IMR-90 (cell line): Measurements from ENCODE around the gene SNAP91. TPM values are rescaled to one million over a fixed set of nuclear protein-coding genes. Genes with fewer than 3 reads are reported as not detected.
"Not testable (repeated sequence)": the region's sequence is repeated elsewhere in the genome, so short reads cannot be mapped to it uniquely, and the experiment has no call there.

Experiments used
- ATAC-seq: fragments of 200-7000 bp; cut with Tn5 transposase; 2 replicates; pipeline ENCODE4 v1.9.1; 2020; ENCODE audit warnings: low read depth, mild to moderate bottlenecking, moderate library complexity
- BruUV-seq: library from RNA; stranded (reverse); fragments of 400-500 nt; replicated peaks from 2 replicates; lab custom pipeline; 2021; lab: Mats Ljungman, UMichigan
- CTCF ChIA-PET: fragments of 300-600 bp; formaldehyde crosslinking; extraction: SDS; loops from one replicate; lab custom pipeline; 2021; ENCODE audit warnings: antibody characterized with exemption; lab: Yijun Ruan, JAX
- POLR2A ChIA-PET: fragments of 300-600 bp; sonication (Branson Sonifier 250); formaldehyde crosslinking; loops from one replicate; lab custom pipeline; 2022; ENCODE audit warnings: antibody characterized with exemption; ENCODE audit not compliant: unreplicated experiment; lab: Charles Lee
- DNase-seq: peaks from one replicate; pipeline ENCODE4 v3.0.0; 2013
- H2AFZ ChIP-seq: replicated peaks from 2 replicates; pipeline ENCODE3; 2013; ENCODE audit warnings: low read length, mild to moderate bottlenecking; ENCODE audit not compliant: poor library complexity
- H2AK5ac ChIP-seq: 2 replicates; pipeline ENCODE4 v1.6.1; 2013; ENCODE audit warnings: low read depth, low read length, inconsistent platforms
- H2AK9ac ChIP-seq: replicated peaks from 2 replicates; pipeline ENCODE3; 2013; ENCODE audit warnings: mild to moderate bottlenecking, low read depth, low read length, moderate library complexity; ENCODE audit not compliant: poor library complexity
- H2BK120ac ChIP-seq: 2 replicates; pipeline ENCODE4 v1.6.1; 2013; ENCODE audit warnings: low read depth, low read length, inconsistent platforms
- H2BK15ac ChIP-seq: 3 replicates; pipeline ENCODE4 v1.6.1; 2013; ENCODE audit warnings: low read depth, low read length, inconsistent platforms
- H2BK20ac ChIP-seq: 2 replicates; pipeline ENCODE4 v1.6.1; 2013; ENCODE audit warnings: low read depth, mild to moderate bottlenecking, inconsistent platforms, low read length, moderate library complexity
- H2BK5ac ChIP-seq: 2 replicates; pipeline ENCODE4 v1.6.1; 2013; ENCODE audit warnings: mild to moderate bottlenecking, low read depth, low read length, inconsistent platforms; ENCODE audit not compliant: poor library complexity, severe bottlenecking
- H3K14ac ChIP-seq: replicated peaks from 2 replicates; pipeline ENCODE4 v1.6.1; 2013; ENCODE audit warnings: low read depth, low read length, inconsistent platforms
- H3K18ac ChIP-seq: 2 replicates; pipeline ENCODE4 v1.6.1; 2013; ENCODE audit warnings: low read depth, low read length, control low read depth
- H3K23ac ChIP-seq: 2 replicates; pipeline ENCODE4 v1.6.1; 2013; ENCODE audit warnings: low read depth, low read length, inconsistent platforms
- H3K27ac ChIP-seq: 2 replicates; pipeline ENCODE4 v1.5.1; 2013; ENCODE audit warnings: mild to moderate bottlenecking, control low read depth, low read length; ENCODE audit not compliant: insufficient read depth
- H3K27me3 ChIP-seq: 2 replicates; pipeline ENCODE4 v1.6.1; 2013; ENCODE audit warnings: low read length; ENCODE audit not compliant: control insufficient read depth, insufficient read depth
- H3K36me3 ChIP-seq: 2 replicates; pipeline ENCODE4 v1.6.1; 2013; ENCODE audit warnings: low read length, mixed read lengths; ENCODE audit not compliant: control insufficient read depth, insufficient read depth
- H3K4ac ChIP-seq: 2 replicates; pipeline ENCODE4 v1.6.1; 2013; ENCODE audit warnings: low read depth, low read length, inconsistent platforms
- H3K4me1 ChIP-seq: 2 replicates; pipeline ENCODE4 v1.6.1; 2013; ENCODE audit warnings: low read length, mixed read lengths; ENCODE audit not compliant: control insufficient read depth, insufficient read depth
- H3K4me2 ChIP-seq: 2 replicates; pipeline ENCODE4 v1.6.1; 2013; ENCODE audit warnings: low read depth, mild to moderate bottlenecking, control low read depth, low read length, moderate library complexity
- H3K4me3 ChIP-seq: 2 replicates; pipeline ENCODE4 v1.5.1; 2013; ENCODE audit warnings: low read depth, mild to moderate bottlenecking, control low read depth, low read length, moderate library complexity; ENCODE audit not compliant: insufficient read depth
- H3K56ac ChIP-seq: 2 replicates; pipeline ENCODE4 v1.6.1; 2013; ENCODE audit warnings: low read length, inconsistent platforms; ENCODE audit not compliant: insufficient read depth; ENCODE audit errors: extremely low read depth
- H3K79me1 ChIP-seq, 2 experiments: 2 replicates each; pipeline ENCODE4 v1.6.1; 2013; ENCODE audit warnings: low read length in 2 of 2, inconsistent platforms in 1 of 2, low read depth in 1 of 2
- H3K9ac ChIP-seq: 2 replicates; pipeline ENCODE4 v1.6.1; 2013; ENCODE audit warnings: low read depth, low read length, control low read depth
- H3K9me1 ChIP-seq: 2 replicates; pipeline ENCODE4 v1.6.1; 2013; ENCODE audit warnings: low read length, inconsistent platforms; ENCODE audit not compliant: insufficient read depth
- H3K9me3 ChIP-seq: 2 replicates; pipeline ENCODE4 v1.6.1; 2013; ENCODE audit warnings: low read length; ENCODE audit not compliant: control insufficient read depth, insufficient read depth
- H4K20me1 ChIP-seq: 2 replicates; pipeline ENCODE4 v1.6.1; 2013; ENCODE audit warnings: low read length, inconsistent platforms; ENCODE audit not compliant: insufficient read depth
- H4K5ac ChIP-seq: 2 replicates; pipeline ENCODE4 v1.6.1; 2013; ENCODE audit warnings: mild to moderate bottlenecking, low read depth, low read length, control low read depth
- H4K8ac ChIP-seq, 2 experiments: 2 replicates each; pipeline ENCODE4 v1.6.1; 2013; ENCODE audit warnings: low read depth in 2 of 2, low read length in 2 of 2, control low read depth in 1 of 2, inconsistent platforms in 1 of 2
- H4K91ac ChIP-seq: 2 replicates; pipeline ENCODE4 v1.6.1; 2013; ENCODE audit warnings: low read depth, low read length, inconsistent platforms; ENCODE audit not compliant: insufficient read depth
- WGBS, 2 experiments: methylation state at CpG; one replicate each; pipeline versions ENCODE4 v1.1.5 to v1.1.7; 2013; ENCODE audit warnings: missing lambda C conversion rate in 2 of 2; ENCODE audit not compliant: insufficient read length in 1 of 2; ENCODE audit errors: extremely low coverage in 2 of 2; 5-methylcytosine and 5-hydroxymethylcytosine counted together
- dilution Hi-C: fragments of 300-500 bp; cut with HindIII; formaldehyde crosslinking; loops from one replicate; pipeline ENCODE4 v1.14.3; 2018; ENCODE audit warnings: low sequenced_read_pairs; ENCODE audit not compliant: unreplicated experiment
- in situ Hi-C: fragments of 300-500 bp; cut with MboI; formaldehyde crosslinking; loops from 3 replicates; pipeline ENCODE4 v1.14.3; 2019; ENCODE audit warnings: low sequenced_read_pairs, inconsistent platforms, mixed read lengths
- intact Hi-C: fragments of 100-400 bp; cut with micrococcal nuclease; formaldehyde crosslinking; loops from 2 replicates; pipeline ENCODE4 v1.10.0; 2022
- polyA plus RNA-seq, 3 experiments: library from polyadenylated mRNA; depleted of rRNA; stranded (reverse); fragments of >200 nt; gene quantifications; 2 replicates each; pipeline ENCODE4 v1.2.3, GENCODE V29; 2012; ENCODE audit warnings: low replicate concordance in 1 of 3
- total RNA-seq: library from RNA; depleted of rRNA; stranded (reverse); fragments of >200 nt; gene quantifications from 2 replicates; pipeline ENCODE4 v1.2.3, GENCODE V29; 2012

Gene SNAP91
- total and polyA plus RNA-seq, 2 of the 4 experiments (the other 2 are of a cell fraction): not detected

DNA sequence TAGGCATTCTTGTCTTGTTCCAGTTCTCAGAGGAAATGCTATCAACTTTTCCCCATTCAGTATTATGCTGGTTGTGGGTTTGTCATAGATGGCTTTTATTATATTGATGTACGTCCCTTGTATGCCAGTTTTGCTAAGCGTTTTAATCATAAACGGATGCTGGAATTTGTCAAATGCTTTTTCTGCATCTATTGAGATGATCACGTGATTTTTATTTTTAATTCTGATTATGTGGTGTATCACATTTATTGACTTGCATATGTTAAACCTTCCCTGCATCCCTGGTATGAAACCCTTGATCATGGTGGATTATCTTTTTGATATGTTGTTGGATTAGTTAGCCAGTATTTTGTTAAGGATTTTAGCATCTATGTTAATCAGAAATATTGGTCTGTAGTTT, 79.0 kb downstream of the SNAP91 start:
- H2BK5ac ChIP-seq, H3K23ac ChIP-seq, H3K14ac ChIP-seq, H2AFZ ChIP-seq, H3K9ac ChIP-seq, in situ Hi-C loops, H3K9me3 ChIP-seq, H3K4me1 ChIP-seq, H3K27me3 ChIP-seq, intact Hi-C loops, H3K4ac ChIP-seq, H4K20me1 ChIP-seq, BruUV-seq, H3K56ac ChIP-seq, H3K18ac ChIP-seq, ATAC-seq, H3K27ac ChIP-seq, H4K91ac ChIP-seq, dilution Hi-C loops, H2BK120ac ChIP-seq, DNase-seq, H4K5ac ChIP-seq, H3K4me2 ChIP-seq, H3K79me1 ChIP-seq, H3K36me3 ChIP-seq, H3K9me1 ChIP-seq, H3K4me3 ChIP-seq, H2AK9ac ChIP-seq, H2BK20ac ChIP-seq, POLR2A ChIA-PET, H2BK15ac ChIP-seq, CTCF ChIA-PET, H2AK5ac ChIP-seq, H4K8ac ChIP-seq: not testable (repeated sequence)
- no CpG with 5 or more reads among the region's 4 CpGs for WGBS, 2 experiments
